ENCODE data around the gene PMFBP1.

GRCh38 chr16:72187551-72187950 lies 15.6 kb upstream of the PMFBP1 start:
- TF ChIP-seq NFRKB (IDR thresholded peaks at IDR 0.05) (no peak), BHLHE40 (IDR thresholded peaks at IDR 0.05; ENCODE audit: borderline replicate concordance) (no peak), FOXK2 (IDR thresholded peaks at IDR 0.05) (no peak), FOXA1 (IDR thresholded peaks at IDR 0.05) (no peak), FOXM1 (IDR thresholded peaks at IDR 0.05; ENCODE audit: borderline replicate concordance) (no peak), ELF4 (IDR thresholded peaks at IDR 0.05) (no peak), SUZ12 (IDR thresholded peaks at IDR 0.05) (no peak), L3MBTL2 (conservative IDR thresholded peaks at IDR 0.05) (no peak), HDGF (IDR thresholded peaks at IDR 0.05; ENCODE audit: borderline replicate concordance) (no peak), ZNF384 (IDR thresholded peaks at IDR 0.05) (no peak), SP1 (IDR thresholded peaks at IDR 0.05) (no peak), TARDBP (IDR thresholded peaks at IDR 0.05) (no peak), CTBP1 (IDR thresholded peaks at IDR 0.05; ENCODE audit: borderline replicate concordance) (no peak)
- TF ChIP-seq, protein P1, sequence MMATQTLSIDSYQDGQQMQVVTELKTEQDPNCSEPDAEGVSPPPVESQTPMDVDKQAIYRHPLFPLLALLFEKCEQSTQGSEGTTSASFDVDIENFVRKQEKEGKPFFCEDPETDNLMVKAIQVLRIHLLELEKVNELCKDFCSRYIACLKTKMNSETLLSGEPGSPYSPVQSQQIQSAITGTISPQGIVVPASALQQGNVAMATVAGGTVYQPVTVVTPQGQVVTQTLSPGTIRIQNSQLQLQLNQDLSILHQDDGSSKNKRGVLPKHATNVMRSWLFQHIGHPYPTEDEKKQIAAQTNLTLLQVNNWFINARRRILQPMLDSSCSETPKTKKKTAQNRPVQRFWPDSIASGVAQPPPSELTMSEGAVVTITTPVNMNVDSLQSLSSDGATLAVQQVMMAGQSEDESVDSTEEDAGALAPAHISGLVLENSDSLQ (IDR thresholded peaks at IDR 0.05): no peak
